Right lobe of liver (tissue), 6 donors: ENCODE data around the gene SFSWAP. TPM values are rescaled to one million over a fixed set of nuclear protein-coding genes. Genes with fewer than 3 reads are reported as not detected.
"Not testable (repeated sequence)": the region's sequence is repeated elsewhere in the genome, so short reads cannot be mapped to it uniquely, and the experiment has no call there.

Experiments
- ATAC-seq, 4 donors: fragments of 200-7000 bp; cut with Tn5 transposase; one replicate each; pipeline ENCODE4 v1.9.1; 2020; ENCODE audit warnings: mild to moderate bottlenecking in 4 of 4, moderate library complexity in 4 of 4
- DNase-seq, 3 donors: peaks; one replicate each; pipeline ENCODE4 v3.0.0-alpha.2; 2020
- H3K27ac ChIP-seq, 3 donors: fragments of 200-600 bp; one replicate each; pipeline ENCODE4 v1.8.0; 2022
- H3K27me3 ChIP-seq, 2 donors: fragments of 200-600 bp; one replicate each; pipeline ENCODE4 v1.8.0; 2022
- H3K36me3 ChIP-seq, 4 donors: fragments of 200-600 bp; sonication (generic) in 1 of 4; one replicate each; pipeline versions ENCODE4 v1.5.1 to v1.8.0; 2017 to 2022; ENCODE audit warnings: control low read depth in 1 of 4
- H3K4me1 ChIP-seq, 4 donors: fragments of 200-600 bp; sonication (generic) in 1 of 4; one replicate each; pipeline versions ENCODE4 v1.5.1 to v1.8.0; 2017 to 2022; ENCODE audit warnings: control low read depth in 1 of 4
- H3K4me3 ChIP-seq, 3 donors: fragments of 200-600 bp; one replicate each; pipeline ENCODE4 v1.8.0; 2022
- H3K9me3 ChIP-seq, 4 donors: fragments of 200-600 bp; sonication (generic) in 1 of 4; one replicate each; pipeline versions ENCODE4 v1.5.1 to v1.8.0; 2017 to 2022; ENCODE audit warnings: control low read depth in 1 of 4
- POLR2A ChIP-seq: fragments of 450-650 bp; IDR thresholded peaks from one replicate; pipeline ENCODE4 v1.6.1; 2017; ENCODE audit warnings: antibody characterized with exemption, mild to moderate bottlenecking
- WGBS: methylation state at CpG from one replicate; pipeline ENCODE4 v1.1.6; 2018; ENCODE audit warnings: low coverage, low lambda C conversion rate; ENCODE audit not compliant: insufficient coverage; ENCODE audit errors: missing lambda C conversion rate; 5-methylcytosine and 5-hydroxymethylcytosine counted together
- intact Hi-C, 2 donors: fragments of 100-400 bp; cut with DNase I; formaldehyde crosslinking; loops; one replicate each; pipeline versions ENCODE4 v1.11.2 to v1.14.1; 2022
- total RNA-seq, 6 experiments: library from RNA; depleted of rRNA in 2 of 6; stranded (reverse); fragments of >200 nt in 2 of 6; fragmentation: NEBNext Ultra II Directional in 3 of 6; extraction: Animal tissue kit (Norgen Biotek cat#: 25700) in 3 of 6; gene quantifications; one replicate each; pipeline versions ENCODE4 v1.1.0 to v1.2.4, GENCODE V29; 2016 to 2023
- TF ChIP-seq, protein P1 (sequence below), 4 donors: fragments of 200-600 bp in 3 of 4; fragments of 450-650 bp in 1 of 4; IDR thresholded peaks; one replicate each; pipeline versions ENCODE4 v1.5.1 to v1.8.0; 2016 to 2022; ENCODE audit warnings: antibody characterized with exemption in 4 of 4, mild to moderate bottlenecking in 2 of 4
- donor health status: DM: no; HTN: yes; CAD: no.
- donor health status: DM: no; HTN: no; CAD: no.
- donor health status: DM: no; HTN: no; CAD: no.
- donor health status: DM: no; HTN: yes; CAD: no.
- donor health status: DM: no; HTN: yes; CAD: no.

The SFSWAP gene
- total RNA-seq, 6 experiments from 2014 or later: 9.8 to 20.2 (median 13.1) TPM

DNA sequence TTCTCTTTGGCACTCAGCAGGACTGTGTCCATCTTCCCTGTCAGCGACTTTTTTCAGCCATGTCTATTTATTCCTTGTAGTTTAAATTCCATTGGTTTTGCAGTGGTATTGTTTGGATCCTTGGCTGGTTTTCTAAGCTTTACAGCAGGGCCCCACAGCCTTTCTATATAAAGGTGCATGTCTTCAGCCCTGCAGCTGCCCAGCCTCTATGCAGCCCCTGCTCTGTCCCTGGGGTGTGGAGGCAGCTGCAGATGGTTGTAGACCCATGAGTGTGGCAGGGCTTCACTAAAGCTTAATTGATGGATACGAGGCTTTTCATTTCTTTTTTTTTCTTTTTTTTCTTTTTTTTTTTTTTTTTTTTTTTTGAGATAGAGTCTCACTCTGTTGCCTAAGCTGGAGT is 29.7 kb downstream of the SFSWAP start:
- Histone ChIP-seq H3K4me1 (no peaks in the 10 kb centered on the region), H3K27ac (no peak overlapping the region), H3K4me3 (no peak overlapping the region), H3K9me3 (no peaks in the 10 kb centered on the region), H3K27me3 (no peaks in the 10 kb centered on the region), H3K36me3 (peaks cover 0 to 15% (median 9%) of the 10 kb centered on the region in 4 donors)
- no peak for ATAC-seq
- intact Hi-C loops: no loop called here
- DNase-seq: no peak
- TF ChIP-seq POLR2A: no peak
- TF ChIP-seq, protein P1, sequence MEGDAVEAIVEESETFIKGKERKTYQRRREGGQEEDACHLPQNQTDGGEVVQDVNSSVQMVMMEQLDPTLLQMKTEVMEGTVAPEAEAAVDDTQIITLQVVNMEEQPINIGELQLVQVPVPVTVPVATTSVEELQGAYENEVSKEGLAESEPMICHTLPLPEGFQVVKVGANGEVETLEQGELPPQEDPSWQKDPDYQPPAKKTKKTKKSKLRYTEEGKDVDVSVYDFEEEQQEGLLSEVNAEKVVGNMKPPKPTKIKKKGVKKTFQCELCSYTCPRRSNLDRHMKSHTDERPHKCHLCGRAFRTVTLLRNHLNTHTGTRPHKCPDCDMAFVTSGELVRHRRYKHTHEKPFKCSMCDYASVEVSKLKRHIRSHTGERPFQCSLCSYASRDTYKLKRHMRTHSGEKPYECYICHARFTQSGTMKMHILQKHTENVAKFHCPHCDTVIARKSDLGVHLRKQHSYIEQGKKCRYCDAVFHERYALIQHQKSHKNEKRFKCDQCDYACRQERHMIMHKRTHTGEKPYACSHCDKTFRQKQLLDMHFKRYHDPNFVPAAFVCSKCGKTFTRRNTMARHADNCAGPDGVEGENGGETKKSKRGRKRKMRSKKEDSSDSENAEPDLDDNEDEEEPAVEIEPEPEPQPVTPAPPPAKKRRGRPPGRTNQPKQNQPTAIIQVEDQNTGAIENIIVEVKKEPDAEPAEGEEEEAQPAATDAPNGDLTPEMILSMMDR (IDR thresholded peaks at IDR 0.05): no peak
- WGBS: 83% methylated on average over 2 of the region's 2 CpGs

DNA sequence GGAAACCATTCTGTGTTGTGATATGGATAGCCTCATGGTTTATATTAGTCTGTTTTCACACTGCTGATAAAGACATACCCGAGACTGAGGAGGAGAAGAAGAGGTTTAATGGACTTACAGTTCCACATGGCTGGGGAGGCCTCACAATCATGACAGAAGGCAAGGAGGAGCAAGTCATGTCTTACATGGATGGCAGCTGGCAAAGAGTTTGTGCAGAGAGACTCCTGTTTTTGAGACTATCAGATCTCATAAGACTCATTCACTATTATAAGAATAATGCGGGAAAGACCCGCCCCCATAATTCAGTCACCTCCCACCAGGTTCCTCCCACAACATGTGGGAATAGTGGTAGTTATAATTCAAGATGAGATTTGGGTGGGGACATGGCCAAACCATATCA is 31.9 kb downstream of the SFSWAP start:
- H3K27ac ChIP-seq, H3K4me1 ChIP-seq, ATAC-seq, H3K9me3 ChIP-seq, DNase-seq, H3K27me3 ChIP-seq, H3K4me3 ChIP-seq, intact Hi-C loops: not testable (repeated sequence)
- WGBS: 92% methylated on average over 2 of the region's 3 CpGs
- H3K36me3 ChIP-seq: peaks cover 0 to 21% (median 16%) of the 10 kb centered on the region in 4 donors

DNA sequence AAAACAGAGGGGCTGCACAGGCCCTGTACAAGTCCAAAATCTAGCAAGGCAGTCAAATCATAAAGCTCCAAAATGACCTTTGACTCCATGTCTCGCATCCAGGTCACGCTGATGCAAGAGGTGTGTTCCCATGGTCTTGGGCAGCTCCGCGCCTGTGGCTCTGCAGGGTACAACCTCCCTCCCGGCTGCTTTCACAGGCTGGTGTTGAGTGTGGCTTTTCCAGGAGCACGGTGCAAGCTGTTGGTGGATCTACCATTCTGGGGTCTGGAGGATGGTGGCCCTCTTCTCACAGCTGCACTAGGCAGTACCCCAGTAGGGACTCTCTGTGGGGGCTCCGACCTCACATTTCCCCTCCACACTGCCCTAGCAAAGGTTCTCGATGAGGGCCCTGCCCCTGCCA is 32.5 kb downstream of the SFSWAP start:
- peaks cover 0 to 24% (median 16%) of the 10 kb centered on the region in 4 donors for H3K36me3 ChIP-seq

DNA sequence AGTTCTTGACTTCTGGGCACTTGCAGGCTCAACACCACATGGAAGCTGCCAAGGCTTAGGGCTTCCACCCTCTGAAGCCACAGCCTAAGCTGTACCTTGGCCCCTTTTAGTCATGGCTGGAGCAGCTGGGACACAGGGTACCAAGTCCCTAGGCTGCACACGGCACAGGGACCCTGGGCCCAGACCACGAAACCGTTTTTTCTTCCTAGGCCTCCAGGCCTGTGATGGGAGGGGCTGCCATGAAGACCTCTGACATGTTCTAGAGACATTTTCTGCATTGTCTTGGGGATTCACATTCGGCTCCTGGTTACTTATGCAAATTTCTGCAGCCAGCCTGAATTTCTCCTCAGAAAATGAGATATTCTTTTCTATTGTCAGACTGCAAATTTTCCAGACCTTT is 33.0 kb downstream of the SFSWAP start:
- H3K27me3 ChIP-seq, intact Hi-C loops, DNase-seq, H3K9me3 ChIP-seq, H3K4me3 ChIP-seq, H3K4me1 ChIP-seq, ATAC-seq, H3K27ac ChIP-seq: not testable (repeated sequence)
- WGBS: 91% methylated on average over 4 of the region's 4 CpGs
- H3K36me3 ChIP-seq: peaks cover 0 to 29% (median 16%) of the 10 kb centered on the region in 4 donors

More for the DNA sequence above, 32.5 kb downstream of the SFSWAP start:
- H3K27me3 ChIP-seq, H3K4me1 ChIP-seq, intact Hi-C loops, H3K9me3 ChIP-seq, H3K4me3 ChIP-seq, H3K27ac ChIP-seq: not testable (repeated sequence)
- DNase-seq (peak in 1 of 3 donors; percentile 57), ATAC-seq (peak in 1 of 4 donors; percentile 46)
- WGBS: no CpG with 5 or more reads among the region's 8 CpGs

DNA sequence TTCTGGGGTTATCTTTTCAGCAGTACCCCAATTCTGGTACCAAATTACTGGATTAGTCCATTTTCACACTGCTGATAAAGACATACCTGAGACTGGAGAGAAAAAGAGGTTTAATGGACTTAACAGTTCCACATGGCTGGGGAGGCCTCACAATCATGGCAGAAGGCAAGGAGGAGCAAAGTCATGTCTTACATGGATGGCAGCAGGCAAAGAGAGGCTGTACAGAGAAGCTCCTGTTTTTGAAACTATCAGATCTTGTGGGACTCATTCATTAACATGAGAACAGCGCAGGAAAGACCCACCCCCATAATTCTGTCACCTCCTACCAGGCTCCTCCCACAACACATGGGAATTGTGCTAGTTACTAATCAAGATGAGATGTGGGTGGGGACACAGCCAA is 33.8 kb downstream of the SFSWAP start:
- H3K9me3 ChIP-seq, H3K27me3 ChIP-seq, H3K27ac ChIP-seq, H3K4me3 ChIP-seq, intact Hi-C loops, H3K4me1 ChIP-seq, DNase-seq, ATAC-seq: not testable (repeated sequence)
- no CpG with 5 or more reads among the region's 1 CpG for WGBS
- H3K36me3 ChIP-seq: peaks cover 0 to 31% (median 16%) of the 10 kb centered on the region in 4 donors

DNA sequence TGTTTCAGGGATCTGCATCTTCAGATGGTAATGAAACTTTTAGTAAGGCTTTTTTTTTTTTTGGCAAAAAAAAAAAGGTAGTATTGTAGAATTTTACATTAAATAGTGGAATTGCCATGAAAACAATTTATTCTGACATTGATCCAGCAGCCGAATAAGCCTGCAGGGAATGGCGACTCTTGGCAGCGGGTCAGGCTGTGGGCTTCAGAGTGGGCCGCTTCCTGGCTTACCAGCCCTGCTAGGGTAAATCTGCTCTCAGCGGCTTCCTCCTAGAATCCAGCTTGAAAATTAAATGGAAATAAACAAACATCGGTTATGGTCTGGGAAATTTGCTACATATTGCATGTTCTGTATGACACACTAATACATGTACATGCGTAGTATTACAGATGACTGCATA is 34.8 kb downstream of the SFSWAP start:
- Histone ChIP-seq H3K36me3 (peaks cover 0 to 24% (median 15%) of the 10 kb centered on the region in 4 donors), H3K4me1 (no peaks in the 10 kb centered on the region), H3K27ac (no peak overlapping the region), H3K27me3 (no peaks in the 10 kb centered on the region), H3K9me3 (no peaks in the 10 kb centered on the region), H3K4me3 (no peak overlapping the region)
- ATAC-seq (no peak), DNase-seq (no peak)
- TF ChIP-seq, protein P1 (IDR thresholded peaks at IDR 0.05): no peak
- TF ChIP-seq POLR2A: no peak
- intact Hi-C loops: no loop called here
- 97% methylated on average over 7 of the region's 7 CpGs for WGBS
